Cerebellar nuclear complex (tissue), 1 donor: ENCODE data around the gene FAXDC2.

Experiments used
- DNase-seq, 2 experiments: peaks; one replicate each; lab custom pipeline; 2025; lab: John Stamatoyannopoulos, UW

The FAXDC2 gene, protein sequence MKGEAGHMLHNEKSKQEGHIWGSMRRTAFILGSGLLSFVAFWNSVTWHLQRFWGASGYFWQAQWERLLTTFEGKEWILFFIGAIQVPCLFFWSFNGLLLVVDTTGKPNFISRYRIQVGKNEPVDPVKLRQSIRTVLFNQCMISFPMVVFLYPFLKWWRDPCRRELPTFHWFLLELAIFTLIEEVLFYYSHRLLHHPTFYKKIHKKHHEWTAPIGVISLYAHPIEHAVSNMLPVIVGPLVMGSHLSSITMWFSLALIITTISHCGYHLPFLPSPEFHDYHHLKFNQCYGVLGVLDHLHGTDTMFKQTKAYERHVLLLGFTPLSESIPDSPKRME

DNA sequence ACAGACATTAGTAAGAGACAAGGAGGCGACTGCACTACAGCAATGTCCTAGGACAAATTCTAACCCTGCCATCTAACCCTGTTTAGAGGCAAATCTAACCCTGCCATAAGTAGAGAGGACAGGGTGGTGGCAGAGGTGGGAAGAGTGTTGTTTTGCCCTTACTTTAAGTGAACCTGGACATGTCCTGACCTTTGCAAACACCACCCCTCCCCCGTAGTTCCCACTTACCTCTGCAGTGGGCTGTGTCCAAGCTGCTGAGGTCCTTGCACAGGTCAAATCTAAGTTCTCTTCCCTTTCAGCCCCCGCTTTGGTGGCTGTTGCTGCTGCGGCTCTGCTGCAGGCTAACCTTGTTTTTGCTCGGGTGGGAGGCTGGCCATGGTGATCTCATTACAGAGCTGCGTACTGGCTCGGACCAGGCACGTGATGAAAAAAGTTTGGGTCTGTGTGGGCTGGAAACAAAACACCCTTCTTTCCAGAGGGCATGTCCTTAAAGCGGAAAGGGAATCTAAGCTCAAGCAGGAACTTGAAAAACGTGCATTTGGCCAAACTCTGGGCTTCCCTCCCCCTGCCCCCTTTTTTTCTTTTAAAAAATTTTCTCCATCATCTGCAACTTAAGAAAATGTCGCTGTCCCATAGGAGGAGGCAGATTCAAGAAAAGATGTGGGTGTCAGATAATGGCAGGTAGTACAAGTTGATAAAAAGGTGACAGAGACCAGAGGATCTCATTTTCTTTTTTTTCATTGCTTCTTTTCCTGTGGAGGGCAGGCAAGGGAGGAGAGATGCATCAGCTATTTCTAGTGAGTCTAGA, at the start of gene FAXDC2:
Gene FAXDC2, minus strand, starts transcription at position 349 of the 808 bp plus-strand sequence. CDS start 12,425 bp downstream, outside the sequence.
- no peak for DNase-seq

DNA sequence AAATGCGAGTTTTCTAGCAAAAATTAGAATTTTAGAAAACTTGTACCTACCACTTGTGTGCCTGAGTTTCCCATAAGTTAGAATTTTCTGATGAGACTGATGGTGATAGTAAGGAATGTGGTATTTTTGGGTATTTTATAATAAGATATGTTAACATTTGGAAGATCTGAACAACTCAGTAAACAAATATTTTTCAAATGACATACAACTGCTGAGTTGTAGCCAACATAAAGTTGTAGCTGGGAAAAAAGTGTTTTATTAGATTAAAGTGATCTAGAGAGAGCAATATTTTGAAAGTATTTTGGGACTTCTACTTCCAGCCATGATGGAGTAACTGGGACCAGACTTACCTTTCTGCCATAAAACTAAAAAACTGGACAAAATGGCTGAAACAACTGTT, 49.7 kb upstream of the FAXDC2 start:
- DNase-seq, result no peak

DNA sequence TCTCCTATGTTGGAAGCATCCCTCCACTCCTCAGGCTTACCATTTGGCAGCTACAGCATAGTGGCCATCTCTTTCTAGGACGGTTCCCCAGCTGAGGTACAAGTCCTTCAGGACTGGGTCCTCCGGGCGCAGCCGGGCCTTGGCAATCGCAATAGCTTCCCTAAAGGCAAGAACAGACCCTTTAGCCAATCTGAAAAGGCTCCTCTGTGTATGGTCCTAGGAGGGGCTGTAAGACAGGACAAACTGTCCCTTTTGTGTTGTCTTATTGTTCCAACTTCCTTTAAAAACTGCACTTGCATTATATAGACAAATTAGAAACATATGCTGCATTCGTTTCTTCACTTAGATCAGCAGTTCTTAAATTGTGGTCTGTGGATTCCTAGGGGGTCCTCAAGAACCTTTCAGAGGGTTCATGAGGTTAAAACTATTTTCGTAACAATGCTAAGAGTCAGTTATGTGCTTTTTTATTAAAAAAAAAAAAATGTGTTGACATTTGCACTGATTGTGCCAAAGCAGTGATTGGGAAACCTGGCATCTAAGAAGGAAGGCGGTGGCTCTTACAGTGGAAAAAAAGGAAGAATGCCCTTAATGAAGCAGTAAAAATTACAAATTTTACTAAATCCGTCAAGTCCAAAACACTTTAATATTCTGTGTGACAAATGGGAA, 48.9 kb upstream of the FAXDC2 start:
- DNase-seq, result no peak

DNA sequence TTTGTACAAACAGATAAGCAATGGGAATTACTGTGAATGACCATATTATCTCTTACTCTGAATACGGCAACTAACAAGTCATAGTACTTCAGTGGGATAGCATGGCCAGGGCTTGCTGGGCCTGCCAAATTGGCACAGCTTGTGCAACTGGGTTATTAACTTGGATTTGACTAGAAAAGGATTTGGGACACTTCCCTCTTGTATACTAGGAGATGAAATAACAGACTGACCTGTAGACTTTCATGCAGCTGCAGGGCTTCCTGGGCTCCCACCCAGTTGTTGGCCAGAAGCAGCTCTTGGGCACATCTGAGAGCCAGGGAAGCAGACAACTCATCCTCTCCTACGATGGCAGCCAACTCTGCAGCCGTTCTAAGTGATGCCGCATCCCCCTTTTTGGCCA, 47.8 kb upstream of the FAXDC2 start:
- DNase-seq, result no peak

DNA sequence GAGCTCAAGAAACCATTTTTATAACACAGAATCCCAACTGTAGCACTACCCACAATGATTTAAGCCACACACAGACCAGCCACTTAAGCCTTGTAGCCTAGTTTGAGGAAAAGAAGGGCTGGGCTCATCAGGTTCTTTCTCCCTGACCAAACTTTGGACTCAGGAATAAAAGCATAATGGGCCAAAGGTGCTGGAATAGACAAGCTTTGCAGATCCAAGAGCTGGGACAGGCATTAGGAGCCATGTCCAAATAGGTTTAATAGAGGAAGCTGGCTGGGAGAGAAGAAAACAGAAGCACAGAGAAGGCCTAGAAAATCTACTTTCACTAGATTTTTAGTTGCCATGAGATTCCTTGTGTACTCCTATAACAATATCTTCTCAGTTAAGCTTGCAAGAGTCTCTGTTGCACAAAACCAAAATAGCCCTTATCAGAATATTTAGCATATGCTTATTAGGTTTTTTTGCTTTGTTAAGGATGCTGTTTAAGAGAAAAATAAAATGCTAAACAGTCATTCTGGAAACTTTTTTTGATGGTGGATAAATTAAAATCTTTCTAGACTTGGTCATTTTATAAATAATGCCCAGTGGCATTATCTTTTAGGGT, 46.3 kb upstream of the FAXDC2 start:
- no peak for DNase-seq

DNA sequence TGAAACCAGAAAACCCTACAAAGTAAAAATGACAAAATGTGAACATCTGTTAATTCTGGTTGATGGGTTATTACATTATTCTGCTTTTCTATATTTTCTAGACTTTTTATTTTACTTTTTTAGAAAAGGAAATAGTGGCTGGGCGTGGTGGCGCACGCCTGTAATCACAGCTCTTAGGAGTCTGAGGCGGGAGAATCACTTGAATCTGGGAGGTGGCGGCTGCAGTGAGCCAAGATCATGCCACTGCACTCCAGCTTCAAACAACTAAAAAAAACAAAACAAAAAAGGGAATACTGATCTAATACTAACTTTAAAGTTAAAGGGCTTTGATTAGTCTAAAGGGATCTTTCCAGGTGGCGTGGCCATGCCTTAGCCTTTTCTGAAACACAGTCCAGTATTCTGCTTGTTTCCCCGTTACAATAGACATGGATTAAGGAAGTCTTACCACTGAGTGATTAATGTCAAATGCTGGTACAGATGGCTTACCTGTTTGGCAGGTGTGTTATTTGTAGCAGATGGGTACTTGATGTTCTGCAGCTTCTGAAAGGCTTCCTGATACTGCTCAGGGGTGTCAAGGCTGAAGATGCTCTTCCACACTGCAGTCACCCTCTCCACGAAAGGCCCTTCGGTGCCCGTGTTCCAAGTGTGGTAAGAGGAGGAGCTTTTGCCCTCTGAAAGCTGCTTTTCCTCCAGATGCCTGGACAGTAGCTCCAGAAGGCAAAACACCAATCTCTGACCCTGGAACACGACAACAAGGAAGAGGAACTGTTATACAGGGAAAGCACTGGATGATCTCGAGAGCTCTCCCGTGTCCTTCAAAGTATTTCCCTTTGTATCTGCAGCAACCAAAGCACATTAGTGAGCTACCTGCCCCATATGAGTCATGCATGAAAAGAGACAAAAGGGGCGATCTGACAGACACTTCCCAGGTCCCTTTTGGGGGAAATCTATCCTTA, 45.5 kb upstream of the FAXDC2 start:
- DNase-seq, result no peak

DNA sequence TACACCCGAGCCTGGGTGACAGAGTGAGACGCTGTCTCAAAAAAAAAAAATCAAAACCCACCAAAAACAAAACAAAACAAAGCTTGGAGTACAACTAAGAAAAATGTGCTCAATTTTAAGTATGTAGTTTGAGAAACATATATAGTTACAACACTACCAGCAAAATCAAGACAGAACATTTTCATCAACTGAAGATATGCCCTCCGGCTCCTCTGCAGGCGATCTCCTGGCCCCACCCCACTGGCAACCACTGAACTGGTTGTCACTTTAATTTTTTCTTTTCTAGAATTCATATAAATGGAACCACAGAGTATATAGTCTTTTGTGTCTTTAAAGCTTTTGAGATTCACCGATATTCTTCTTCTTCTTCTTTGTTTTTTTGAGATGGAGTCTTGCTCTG, 43.0 kb upstream of the FAXDC2 start:
- no peak for DNase-seq

DNA sequence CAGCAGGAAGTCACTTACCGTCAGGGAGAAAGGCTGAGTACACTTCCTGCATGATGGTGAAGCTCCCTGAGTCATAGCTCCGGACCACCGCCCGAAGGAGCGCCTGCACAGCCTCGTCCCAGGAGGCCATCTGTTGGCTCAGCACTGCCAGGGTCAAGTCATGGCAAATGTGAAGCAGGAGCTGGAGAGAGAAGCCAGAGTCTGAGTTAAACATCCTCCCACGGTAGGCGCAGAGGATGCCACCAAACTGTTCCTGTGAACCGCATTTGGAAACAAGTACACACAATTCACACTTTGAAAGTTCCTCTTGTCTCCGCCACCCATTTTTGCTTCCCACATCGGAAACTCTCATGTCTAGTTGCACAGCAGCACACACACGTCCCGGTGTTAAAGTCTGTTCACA, 42.0 kb upstream of the FAXDC2 start:
- no peak for DNase-seq

DNA sequence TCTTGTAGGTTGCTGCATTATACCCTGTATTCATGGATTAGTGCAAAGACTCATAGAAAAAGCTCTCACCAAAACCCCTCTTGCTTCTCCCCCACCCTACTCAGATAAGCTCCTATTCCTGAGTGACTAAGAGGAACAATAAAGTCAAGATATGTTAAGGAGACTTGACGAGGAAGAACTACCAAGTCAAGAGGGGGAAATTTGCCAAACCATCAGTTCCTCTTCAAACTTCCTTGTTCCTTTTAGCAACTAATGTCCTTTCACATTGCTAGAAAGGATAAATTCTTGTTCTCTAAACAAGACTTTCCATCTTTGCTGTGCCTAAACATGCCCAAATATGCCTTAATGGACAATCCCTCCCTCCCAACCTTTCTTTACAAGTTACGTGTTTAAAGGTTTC, 35.0 kb upstream of the FAXDC2 start:
- DNase-seq, result no peak

DNA sequence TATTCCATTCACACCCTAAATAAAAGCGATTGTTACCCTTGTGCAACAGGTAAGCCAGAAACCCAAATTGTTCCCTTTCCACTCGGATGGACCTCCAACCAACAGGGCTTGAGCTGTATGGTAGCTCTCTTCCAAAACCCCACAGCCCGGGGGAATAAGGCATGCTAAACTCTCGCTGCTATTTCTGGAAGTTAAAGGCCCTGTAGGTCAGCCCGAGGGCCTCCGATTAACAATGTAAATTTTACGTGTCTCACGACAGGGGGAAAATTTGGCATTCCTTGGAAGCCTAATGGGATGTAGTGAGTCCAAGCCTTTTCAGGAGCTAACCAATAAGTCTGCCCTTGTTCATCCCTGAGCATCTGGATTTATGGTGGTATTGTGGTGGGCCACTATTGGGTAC, 34.0 kb upstream of the FAXDC2 start:
- DNase-seq, result no peak

DNA sequence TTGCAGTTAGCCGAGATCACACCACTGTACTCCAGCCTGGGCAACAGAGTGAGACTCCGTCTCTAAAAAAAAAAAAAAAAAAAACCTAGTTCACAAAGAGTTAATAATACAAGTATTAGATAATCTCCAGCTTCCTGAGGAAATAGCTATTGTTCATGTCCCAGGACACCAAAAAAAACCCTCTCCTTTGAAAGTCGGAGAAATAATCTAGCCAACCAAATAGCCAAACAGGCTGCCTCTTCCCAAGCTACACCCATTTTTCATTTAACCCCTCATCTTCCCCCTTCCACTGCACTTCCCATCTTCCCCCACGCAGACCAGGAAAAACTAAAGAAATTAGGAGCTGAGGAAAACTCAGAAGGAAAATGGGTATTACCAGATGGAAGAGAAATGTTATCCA, 31.6 kb upstream of the FAXDC2 start:
- DNase-seq, result no peak

DNA sequence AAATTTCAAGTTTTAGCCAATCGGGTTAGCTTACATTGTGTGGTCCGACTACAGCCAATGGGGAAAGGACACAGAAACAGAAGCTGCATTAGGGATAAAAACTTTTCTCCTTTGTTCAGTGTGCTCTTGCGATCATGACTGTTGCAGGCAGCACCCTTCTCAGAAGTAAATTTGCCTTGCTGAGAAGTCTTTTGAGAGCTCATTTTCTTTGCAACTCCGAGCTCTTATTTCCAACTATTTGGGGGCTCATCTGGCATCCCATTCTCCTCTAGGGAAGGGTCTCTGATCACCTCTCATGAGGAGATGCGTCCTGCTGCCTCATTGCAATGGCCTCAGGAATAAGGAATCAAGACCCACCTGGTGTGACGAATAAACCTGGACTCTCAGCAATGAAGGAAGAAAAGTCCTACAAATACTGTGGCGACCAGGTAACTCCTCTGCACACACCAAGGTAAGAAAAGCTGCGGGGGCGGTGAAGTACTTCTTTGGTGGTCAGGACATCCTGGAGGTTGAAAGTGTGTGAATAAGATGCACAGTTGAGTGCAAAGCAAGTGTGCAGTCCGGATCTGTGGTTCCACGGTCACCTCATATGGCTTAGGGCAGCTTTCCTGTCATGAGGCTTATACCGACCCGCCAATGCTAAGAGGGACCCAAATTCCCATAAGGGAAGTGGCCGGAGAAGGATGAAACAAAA, 28.4 kb upstream of the FAXDC2 start:
- DNase-seq, result no peak

DNA sequence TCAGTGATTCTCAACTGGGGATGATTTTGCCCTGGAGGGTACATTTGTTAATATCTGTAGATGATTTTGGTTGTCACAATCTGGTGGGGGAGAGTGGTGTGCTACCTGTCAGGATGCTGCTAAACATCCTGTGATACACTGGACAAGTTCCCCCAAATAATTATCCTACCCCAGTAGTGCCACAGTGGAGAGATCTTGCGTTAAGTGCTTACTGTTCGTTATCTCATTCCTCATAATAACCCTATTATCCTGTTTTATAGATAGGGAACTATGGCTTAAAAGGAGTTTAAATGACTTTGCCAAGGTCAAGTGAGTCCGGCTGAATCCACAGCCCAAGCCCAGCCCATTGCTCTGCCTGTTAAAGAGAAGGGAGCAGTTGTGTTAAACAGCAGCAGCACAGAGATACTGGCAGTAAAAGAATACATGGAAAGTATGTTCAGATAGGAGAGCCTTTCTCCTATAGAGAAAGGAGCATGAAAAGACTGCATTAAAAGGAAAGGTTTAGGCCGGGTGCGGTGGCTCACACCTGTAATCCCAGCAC, 23.5 kb upstream of the FAXDC2 start:
- DNase-seq, result no peak

DNA sequence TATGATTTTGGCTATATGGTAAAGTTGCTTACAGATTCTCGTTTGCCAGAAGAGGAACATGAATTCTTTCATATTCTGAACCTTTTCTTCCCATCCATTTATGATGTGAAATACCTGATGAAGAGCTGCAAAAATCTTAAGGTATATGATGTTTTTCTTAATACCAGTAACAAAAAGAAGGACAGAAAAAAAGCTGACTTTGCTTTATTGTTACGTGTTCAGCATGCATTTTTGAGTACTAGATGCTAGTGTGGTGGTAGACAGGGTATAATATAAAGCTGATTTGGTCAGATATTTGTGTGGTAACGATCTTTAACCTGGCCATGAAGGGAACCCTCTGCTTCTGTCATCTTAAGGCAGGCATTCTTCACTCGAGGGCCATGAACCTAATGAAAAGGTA, 21.3 kb upstream of the FAXDC2 start:
- no peak for DNase-seq

DNA sequence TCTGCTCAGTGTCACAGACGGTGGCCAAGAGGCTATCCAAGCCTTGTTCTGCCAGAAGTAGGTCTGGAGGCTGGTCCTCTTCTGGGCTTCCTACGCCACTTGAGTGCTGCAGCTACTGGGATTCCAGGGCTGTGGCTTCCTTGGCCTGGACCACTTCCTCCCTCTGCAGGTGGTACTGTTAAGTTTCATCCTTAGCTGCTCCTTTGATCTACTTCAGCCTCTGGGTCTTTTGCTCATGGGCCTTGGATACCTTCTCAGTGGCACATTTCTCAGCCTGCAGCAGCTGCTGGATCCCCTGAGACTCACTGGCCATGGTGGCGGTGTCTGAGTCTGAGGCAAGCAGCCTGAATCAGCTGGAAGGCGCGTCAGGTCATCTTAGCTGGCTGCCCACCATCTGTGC, 18.3 kb upstream of the FAXDC2 start:
- DNase-seq, result no peak

DNA sequence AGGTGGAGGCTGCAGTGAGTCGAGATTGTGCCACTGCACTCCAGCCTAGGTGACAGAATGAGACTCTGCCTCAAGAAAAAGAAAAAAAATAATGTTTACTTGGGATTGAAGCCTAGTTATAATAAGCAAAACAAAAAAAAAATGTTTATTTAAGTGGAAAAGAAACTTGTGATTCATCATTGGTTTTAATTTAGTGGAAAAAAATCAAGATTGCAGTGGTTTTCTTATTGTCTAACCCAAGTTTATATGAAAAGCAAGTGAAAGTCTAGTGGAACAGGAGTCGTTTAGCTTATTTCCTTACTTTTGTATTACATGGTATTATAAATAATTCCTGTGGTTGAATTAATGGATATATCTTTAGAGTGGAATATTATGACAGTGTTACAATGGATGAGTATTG, 16.4 kb upstream of the FAXDC2 start:
- no peak for DNase-seq

DNA sequence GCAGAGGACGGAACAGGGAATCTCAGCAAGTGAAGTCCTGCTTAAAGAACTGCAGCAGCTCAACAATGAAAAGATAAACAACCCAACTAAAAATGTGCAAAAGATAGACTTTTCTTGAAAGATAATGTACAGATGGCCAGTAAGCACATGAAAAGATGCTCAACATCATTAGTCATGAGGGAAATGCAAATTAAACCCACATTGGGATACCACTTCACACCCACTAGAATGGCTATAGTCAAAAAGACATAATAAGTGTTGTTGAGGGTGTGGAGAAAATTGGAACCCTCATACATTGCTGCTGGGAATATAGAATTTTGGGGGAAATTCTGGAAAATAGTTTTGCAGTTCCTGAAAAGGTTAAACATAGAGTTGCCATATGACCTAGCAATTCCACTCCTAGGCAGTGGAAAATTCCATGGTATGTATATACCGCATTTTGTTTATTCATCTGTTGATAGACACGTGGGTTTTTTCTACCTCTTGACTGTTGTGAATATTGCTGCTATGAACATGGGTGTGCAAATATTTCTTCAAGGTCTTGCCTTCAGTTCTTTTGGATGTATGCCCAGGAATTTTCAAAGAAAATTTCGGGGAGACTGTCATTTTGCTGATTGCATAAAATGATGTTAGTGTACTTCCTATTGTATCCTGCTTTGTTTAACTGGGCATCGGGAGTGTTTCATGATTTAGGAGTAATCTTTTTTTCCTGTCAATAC, 15.2 kb upstream of the FAXDC2 start:
- no peak for DNase-seq

DNA sequence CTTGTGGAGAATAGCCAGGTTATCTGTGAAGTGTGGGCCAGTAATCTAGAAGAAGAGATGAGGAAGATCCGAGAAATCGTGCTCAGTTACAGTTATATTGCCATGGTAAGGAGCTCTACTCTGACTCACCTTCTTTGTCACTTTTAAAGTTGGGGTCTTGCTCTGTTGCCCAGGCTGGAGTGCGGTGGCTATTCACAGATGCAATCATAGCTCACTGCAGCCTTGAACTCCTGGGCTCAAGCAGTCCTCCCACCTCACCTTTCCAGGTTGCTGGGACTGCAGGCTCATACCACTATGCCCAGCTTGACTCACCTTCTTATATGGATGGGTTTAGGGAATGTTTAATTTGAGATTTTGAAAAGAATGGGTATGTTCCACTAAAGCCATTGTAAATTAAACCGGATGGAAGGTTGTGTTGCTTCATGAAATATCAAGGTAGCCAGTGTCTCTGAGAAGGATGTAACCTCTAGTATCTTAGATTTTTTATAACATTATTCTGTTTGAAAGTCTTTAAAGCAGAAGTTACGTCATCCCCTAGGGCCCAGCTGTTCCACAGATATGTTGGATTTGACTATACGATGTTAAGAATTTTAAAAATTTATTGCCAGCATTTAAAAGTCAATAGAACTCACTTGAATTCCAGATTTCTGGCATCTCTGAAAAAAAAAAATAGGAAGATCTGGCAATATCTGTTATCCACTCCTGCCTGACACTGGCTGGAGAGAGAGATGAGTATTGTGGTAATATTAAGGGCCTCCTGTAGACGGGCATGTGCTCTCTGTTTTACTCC, 13.1 kb upstream of the FAXDC2 start:
- no peak for DNase-seq

DNA sequence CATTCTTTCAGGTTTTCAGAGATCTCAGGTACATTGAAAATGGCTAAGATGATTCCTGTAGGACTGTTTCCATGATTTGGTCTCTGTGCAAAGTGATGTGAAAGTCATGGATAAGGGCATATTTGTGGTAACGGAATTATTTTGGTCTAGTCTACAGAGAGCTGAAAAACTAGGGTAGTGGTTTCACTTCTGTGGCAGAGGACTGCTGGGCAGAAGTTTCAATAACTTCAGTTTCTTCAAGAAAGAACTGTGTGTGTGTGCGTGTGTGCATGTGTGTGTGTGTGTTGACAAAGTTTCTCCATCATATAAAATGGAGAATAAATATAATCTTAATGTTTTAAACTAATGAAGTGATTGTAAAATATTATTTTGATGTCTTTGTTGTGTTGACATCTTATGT, 12.4 kb upstream of the FAXDC2 start:
- DNase-seq, result no peak
